Measurements from ENCODE around the gene GPR27.

GPR27 gene, protein sequence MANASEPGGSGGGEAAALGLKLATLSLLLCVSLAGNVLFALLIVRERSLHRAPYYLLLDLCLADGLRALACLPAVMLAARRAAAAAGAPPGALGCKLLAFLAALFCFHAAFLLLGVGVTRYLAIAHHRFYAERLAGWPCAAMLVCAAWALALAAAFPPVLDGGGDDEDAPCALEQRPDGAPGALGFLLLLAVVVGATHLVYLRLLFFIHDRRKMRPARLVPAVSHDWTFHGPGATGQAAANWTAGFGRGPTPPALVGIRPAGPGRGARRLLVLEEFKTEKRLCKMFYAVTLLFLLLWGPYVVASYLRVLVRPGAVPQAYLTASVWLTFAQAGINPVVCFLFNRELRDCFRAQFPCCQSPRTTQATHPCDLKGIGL

DNA sequence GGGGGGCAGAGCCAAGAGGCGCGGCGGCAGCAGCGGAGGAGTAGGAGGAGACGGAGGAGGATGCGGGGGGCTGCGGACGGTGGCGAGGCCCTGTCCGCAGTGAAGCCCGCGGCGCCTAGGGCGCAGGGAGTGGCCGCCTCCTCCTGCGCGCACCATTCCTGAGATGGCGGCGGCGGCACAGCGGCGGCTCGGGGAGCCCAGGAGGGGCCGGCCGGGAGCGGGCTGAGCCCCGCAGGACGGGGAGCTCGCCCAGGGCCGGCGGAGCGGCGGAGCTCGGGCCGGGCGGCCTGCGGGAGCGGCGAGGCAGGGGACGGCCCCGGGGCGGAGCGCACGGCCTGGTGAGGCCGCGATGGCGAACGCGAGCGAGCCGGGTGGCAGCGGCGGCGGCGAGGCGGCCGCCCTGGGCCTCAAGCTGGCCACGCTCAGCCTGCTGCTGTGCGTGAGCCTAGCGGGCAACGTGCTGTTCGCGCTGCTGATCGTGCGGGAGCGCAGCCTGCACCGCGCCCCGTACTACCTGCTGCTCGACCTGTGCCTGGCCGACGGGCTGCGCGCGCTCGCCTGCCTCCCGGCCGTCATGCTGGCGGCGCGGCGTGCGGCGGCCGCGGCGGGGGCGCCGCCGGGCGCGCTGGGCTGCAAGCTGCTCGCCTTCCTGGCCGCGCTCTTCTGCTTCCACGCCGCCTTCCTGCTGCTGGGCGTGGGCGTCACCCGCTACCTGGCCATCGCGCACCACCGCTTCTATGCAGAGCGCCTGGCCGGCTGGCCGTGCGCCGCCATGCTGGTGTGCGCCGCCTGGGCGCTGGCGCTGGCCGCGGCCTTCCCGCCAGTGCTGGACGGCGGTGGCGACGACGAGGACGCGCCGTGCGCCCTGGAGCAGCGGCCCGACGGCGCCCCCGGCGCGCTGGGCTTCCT, at the start of gene GPR27:
GPR27 (plus strand) TSS at position 155 of the 909 bp plus-strand sequence; CDS start at position 350, 195 bp downstream.
- H3K36me3 Mint-ChIP-seq (ENCODE audit: low read depth): peaks cover 13% of the 10 kb centered on the region
- intact Hi-C loops (cut with micrococcal nuclease): no loop called here
- peak within 1 kb of the TSS; percentile 74 for H3K4me3 Mint-ChIP-seq
- no peaks in the 10 kb centered on the region for H3K9me3 Mint-ChIP-seq
- peaks cover 43% of the 10 kb centered on the region for H3K4me1 Mint-ChIP-seq (ENCODE audit: low read depth)
- peaks cover 22% of the 10 kb centered on the region for H3K27me3 Mint-ChIP-seq
- H3K27ac Mint-ChIP-seq: peak within 1 kb of the TSS; percentile 66

DNA sequence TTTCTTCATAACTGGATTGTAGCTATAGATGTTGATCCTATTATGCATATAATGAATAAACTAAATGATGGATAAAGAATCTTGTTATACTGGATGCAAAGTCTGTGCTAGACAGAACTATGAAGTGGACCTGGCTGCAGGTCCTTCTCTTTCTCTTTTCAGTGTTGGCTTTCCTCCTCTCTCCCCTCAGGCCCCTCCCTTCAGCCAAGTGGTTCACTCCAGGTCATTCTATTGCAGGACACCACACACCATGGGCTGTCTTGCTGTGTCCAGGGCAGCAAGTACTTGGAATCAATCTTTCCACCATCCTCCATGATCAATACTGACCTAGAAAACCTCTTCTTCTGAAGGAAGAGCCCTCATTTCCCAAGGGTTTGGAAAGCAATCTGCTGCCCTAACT, 48.7 kb upstream of the GPR27 start:
- no peak overlapping the region for H3K27ac Mint-ChIP-seq

DNA sequence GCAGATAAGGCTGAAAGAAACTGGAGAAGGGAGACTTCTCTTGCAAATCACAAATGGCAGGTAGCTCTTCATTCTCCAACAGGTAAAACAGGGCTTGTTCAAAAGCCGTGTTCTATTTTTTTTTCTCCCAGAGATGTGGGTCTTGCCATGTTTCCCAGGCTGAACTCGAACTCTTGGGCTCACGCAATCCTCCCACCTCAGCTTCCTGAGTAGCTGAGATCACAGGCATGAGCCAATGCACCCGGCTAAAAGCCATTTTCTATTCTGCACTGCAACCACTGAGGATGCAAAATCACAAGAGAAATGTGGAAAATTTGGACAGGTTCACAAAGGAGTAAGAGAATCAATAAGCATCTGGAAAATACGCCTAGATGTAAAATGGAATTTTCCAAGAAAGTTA, 48.0 kb upstream of the GPR27 start:
- intact Hi-C loops (cut with micrococcal nuclease): no loop called here
- Mint-ChIP-seq H3K36me3 (ENCODE audit: low read depth) (peaks cover 45% of the 10 kb centered on the region), H3K4me3 (no peak overlapping the region), H3K27ac (no peak overlapping the region), H3K9me3 (no peaks in the 10 kb centered on the region), H3K4me1 (ENCODE audit: low read depth) (peaks cover 31% of the 10 kb centered on the region), H3K27me3 (no peaks in the 10 kb centered on the region)

More for the DNA sequence above, 48.7 kb upstream of the GPR27 start:
- no peak overlapping the region for H3K4me3 Mint-ChIP-seq
- H3K4me1 Mint-ChIP-seq (ENCODE audit: low read depth): peaks cover 31% of the 10 kb centered on the region
- H3K36me3 Mint-ChIP-seq (ENCODE audit: low read depth): peaks cover 41% of the 10 kb centered on the region
- no peaks in the 10 kb centered on the region for H3K9me3 Mint-ChIP-seq
- intact Hi-C loops (cut with micrococcal nuclease): no loop called here
- no peaks in the 10 kb centered on the region for H3K27me3 Mint-ChIP-seq

DNA sequence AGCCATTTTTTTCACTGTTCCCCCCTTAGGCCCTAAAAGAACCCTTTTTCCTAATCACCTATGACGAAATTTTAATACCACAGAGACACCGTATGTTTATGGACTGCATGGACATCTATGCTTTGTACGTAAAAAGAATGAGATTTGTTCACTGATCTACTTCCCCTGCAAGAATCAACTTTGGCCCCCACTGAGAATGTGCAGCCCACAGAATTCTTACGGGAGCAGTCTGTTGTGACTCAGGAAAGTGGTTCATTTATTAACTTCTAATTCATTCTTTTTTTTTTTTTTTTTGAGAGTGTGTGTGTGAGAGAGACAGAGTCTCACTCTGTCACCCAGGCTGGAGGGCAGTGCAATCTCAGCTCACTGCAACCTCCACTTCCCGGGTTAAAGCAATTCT, 46.1 kb upstream of the GPR27 start:
- peaks cover 38% of the 10 kb centered on the region for H3K36me3 Mint-ChIP-seq (ENCODE audit: low read depth)
- no peak overlapping the region for H3K4me3 Mint-ChIP-seq
- no peaks in the 10 kb centered on the region for H3K9me3 Mint-ChIP-seq
- intact Hi-C loops (cut with micrococcal nuclease): no loop called here
- no peaks in the 10 kb centered on the region for H3K27me3 Mint-ChIP-seq
- H3K27ac Mint-ChIP-seq: no peak overlapping the region
- peaks cover 23% of the 10 kb centered on the region for H3K4me1 Mint-ChIP-seq (ENCODE audit: low read depth)

DNA sequence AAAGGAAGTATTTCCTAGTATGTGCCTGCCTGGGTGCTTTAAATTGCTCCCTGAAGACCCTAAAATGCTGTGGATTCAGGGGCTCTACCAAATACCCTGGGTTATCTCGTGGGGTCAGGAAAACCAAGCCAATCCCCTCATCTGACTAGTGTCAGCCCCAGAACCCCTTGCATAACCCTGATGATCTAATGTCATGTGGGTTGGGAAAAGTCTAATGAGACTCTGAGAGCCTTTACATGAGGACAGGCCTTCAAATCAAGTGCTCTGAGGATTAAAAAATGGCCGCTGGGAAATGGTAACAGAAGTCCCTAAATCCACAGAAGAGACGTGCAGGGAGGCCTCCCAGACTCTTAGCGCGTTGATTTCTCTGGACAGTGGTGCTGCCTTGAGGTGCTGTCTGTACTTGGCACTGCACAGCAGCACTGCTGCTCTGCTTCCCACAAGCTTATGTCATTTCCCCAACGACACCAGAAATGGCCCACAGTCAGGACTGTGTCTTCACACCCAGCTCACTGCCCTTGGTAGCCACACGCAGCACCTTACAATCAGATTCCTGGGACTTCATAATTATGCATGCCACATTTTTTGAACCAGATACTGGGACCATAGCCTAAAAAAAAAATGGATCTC, 45.1 kb upstream of the GPR27 start:
- no peaks in the 10 kb centered on the region for H3K9me3 Mint-ChIP-seq
- H3K36me3 Mint-ChIP-seq (ENCODE audit: low read depth): peaks cover 38% of the 10 kb centered on the region
- H3K4me1 Mint-ChIP-seq (ENCODE audit: low read depth): peaks cover 27% of the 10 kb centered on the region

DNA sequence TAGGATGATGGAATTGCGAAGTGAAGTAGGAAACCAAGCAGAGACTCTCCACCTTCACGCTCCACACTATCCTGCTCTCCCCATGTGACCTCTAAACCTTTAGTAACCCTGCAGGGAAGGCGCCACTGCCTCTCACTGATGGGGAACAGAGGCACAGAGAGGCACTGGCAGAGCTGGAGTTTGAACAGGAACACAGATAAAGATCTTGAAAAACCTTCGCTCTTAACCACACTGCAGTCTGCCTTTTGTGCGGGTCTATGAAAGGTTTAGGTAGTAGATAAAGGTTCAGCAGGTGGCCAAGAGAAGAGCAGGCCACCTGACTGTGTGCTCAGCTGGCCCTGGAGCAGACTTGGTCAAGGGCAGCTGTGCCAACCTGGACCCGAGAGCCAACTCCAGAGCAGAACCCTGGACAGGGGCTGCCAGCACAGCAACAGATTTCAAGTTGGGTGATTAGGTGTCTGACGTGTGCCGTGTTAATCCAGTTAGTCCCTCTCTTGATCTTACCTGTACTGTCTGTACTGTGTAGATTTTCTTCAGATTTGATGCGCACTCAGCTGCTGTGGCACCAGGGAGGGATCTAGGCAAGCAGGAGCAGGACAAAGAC, 43.6 kb upstream of the GPR27 start:
- no peak overlapping the region for H3K27ac Mint-ChIP-seq
- intact Hi-C loops (cut with micrococcal nuclease): loop anchor here (5.0 kb wide), 1 partner anchor 1112 kb away; no protein-coding TSS in a partner anchor
- H3K4me3 Mint-ChIP-seq: no peak overlapping the region
- no peaks in the 10 kb centered on the region for H3K27me3 Mint-ChIP-seq
- peaks cover 32% of the 10 kb centered on the region for H3K36me3 Mint-ChIP-seq (ENCODE audit: low read depth)
- peaks cover 22% of the 10 kb centered on the region for H3K4me1 Mint-ChIP-seq (ENCODE audit: low read depth)
- H3K9me3 Mint-ChIP-seq: no peaks in the 10 kb centered on the region

More for the DNA sequence above, 45.1 kb upstream of the GPR27 start:
- Mint-ChIP-seq H3K27ac (peak overlapping the region; percentile 27), H3K27me3 (no peaks in the 10 kb centered on the region), H3K4me3 (no peak overlapping the region)
- intact Hi-C loops (cut with micrococcal nuclease): no loop called here

DNA sequence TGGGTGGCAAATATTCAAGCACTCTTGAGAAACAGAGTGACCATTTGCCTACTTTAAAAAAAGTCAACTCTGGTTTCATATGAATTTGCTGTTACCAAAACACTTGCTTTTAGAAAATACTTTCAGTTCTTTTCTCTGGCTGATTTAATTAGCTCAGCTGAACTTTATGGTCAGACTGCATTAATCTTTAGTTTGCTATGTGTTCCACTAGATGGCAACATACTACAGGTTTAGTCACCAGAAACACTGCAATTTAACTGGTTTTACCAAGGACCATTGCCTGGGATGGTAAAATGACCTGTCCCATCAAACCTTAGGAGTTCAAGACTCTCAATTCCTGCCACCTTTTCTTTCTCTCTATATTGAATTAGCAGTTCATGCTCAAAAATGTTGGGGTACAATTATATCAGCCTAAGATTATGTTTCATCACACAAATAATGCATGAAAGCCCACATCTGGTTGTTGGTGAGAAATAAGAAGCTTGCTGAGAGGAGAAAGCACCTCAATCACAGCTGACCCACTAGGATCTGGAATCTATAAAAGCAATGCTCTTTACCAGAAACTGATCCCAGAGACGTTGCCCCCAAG, 42.7 kb upstream of the GPR27 start:
- H3K9me3 Mint-ChIP-seq: no peaks in the 10 kb centered on the region
- intact Hi-C loops (cut with micrococcal nuclease): loop anchor here (1.0 to 5.0 kb wide), 2 partner anchors 148 to 1111 kb away; no protein-coding TSS in a partner anchor
- H3K4me3 Mint-ChIP-seq: no peak overlapping the region
- H3K4me1 Mint-ChIP-seq (ENCODE audit: low read depth): peaks cover 24% of the 10 kb centered on the region
- peaks cover 26% of the 10 kb centered on the region for H3K36me3 Mint-ChIP-seq (ENCODE audit: low read depth)
- no peaks in the 10 kb centered on the region for H3K27me3 Mint-ChIP-seq
- no peak overlapping the region for H3K27ac Mint-ChIP-seq

DNA sequence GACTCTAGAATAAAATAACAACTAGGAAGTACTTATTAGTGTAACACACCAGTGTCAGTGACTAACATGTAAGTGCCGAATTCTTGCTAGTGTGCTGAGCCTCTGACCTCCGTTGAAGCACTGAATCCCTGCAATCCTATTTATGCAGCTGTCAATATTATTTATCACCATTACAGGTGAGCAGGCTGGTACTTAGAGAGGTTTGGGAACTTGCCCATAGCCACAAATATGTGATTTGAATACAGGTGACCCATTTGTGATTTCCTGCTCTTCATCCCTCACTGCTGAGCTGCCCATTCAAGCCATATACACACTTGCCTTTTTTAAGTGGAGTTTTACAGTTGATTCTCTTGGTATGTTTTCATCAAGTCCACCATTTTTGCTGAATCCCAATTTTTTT, 40.6 kb upstream of the GPR27 start:
- no peaks in the 10 kb centered on the region for H3K27me3 Mint-ChIP-seq
- H3K9me3 Mint-ChIP-seq: no peaks in the 10 kb centered on the region
- no peak overlapping the region for H3K27ac Mint-ChIP-seq
- H3K36me3 Mint-ChIP-seq (ENCODE audit: low read depth): peaks cover 22% of the 10 kb centered on the region
- H3K4me1 Mint-ChIP-seq (ENCODE audit: low read depth): peaks cover 24% of the 10 kb centered on the region
- intact Hi-C loops (cut with micrococcal nuclease): loop anchor here (5.0 kb wide), 1 partner anchor 1109 kb away; no protein-coding TSS in a partner anchor
- H3K4me3 Mint-ChIP-seq: no peak overlapping the region

DNA sequence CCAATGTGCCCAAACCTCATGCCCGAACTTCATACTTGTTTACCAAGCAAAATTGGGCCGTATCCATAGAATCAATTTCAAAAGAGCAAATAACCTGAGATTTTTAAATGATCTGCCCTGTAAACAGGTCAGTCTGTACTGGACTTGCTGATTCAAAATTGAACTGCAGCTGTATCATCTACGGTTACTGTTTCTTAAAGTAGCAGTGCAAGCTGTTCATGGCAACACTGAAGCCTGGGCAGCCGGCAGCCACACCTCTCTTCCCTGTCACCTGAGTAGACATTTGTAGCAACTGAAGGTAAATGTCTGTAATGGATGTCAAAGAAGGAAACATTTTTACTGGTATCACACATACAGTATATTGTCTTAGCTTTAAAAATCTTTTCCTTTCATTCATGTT, 39.1 kb upstream of the GPR27 start:
- Mint-ChIP-seq H3K4me3 (no peak overlapping the region), H3K36me3 (ENCODE audit: low read depth) (peaks cover 13% of the 10 kb centered on the region), H3K9me3 (no peaks in the 10 kb centered on the region), H3K4me1 (ENCODE audit: low read depth) (peaks cover 29% of the 10 kb centered on the region), H3K27me3 (no peaks in the 10 kb centered on the region), H3K27ac (no peak overlapping the region)
- intact Hi-C loops (cut with micrococcal nuclease): loop anchor here (5.0 kb wide), 1 partner anchor 1108 kb away; no protein-coding TSS in a partner anchor

DNA sequence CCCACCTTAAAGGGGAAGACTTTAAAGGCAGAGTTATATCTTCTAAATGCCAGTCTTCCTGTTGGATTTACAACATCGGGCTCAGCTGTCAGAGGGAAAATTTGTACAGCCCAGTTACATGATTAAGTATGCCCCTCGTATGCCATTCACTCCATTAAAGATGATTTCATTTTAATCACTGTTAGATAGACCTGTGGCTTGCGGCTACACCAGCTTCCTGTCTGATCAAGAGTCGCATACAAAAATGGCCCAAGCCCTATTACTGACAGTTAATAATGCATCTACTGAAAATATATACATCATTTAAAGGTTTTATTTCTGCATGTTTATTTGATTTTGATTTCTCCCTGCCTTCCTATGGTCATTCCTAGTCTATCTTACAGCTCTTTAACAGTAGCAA, 35.6 kb upstream of the GPR27 start:
- intact Hi-C loops (cut with micrococcal nuclease): no loop called here
- Mint-ChIP-seq H3K4me3 (no peak overlapping the region), H3K9me3 (no peaks in the 10 kb centered on the region), H3K4me1 (ENCODE audit: low read depth) (peaks cover 57% of the 10 kb centered on the region), H3K27ac (no peak overlapping the region), H3K27me3 (no peaks in the 10 kb centered on the region), H3K36me3 (ENCODE audit: low read depth) (peaks cover 22% of the 10 kb centered on the region)

DNA sequence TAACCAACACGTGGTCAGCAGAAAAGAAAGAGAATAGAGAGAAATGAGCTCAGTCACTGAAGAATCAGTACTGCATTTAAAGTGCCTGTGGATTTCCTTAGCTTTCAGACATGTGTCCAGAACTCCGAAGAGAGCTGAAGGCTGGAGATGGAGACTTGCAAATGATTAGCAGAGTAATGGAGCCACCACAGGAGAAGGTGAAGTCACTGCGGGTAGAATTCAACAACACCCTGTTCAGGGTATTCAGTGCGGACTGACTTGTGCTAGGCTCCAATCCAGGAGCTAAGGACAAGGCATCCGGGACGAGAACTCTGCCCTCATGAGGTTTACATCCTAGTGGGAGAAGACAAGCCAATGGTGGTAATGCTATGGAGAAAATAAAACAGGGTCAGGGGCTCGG, 32.7 kb upstream of the GPR27 start:
- Mint-ChIP-seq H3K4me1 (ENCODE audit: low read depth) (peaks cover 63% of the 10 kb centered on the region), H3K9me3 (no peaks in the 10 kb centered on the region), H3K27me3 (peaks cover 2% of the 10 kb centered on the region), H3K36me3 (ENCODE audit: low read depth) (peaks cover 22% of the 10 kb centered on the region), H3K4me3 (no peak overlapping the region), H3K27ac (peak overlapping the region; percentile 78)
- intact Hi-C loops (cut with micrococcal nuclease): loop anchor here (10.0 kb wide), 1 partner anchor 64 kb away; the partner anchor contains the start of gene PROK2

DNA sequence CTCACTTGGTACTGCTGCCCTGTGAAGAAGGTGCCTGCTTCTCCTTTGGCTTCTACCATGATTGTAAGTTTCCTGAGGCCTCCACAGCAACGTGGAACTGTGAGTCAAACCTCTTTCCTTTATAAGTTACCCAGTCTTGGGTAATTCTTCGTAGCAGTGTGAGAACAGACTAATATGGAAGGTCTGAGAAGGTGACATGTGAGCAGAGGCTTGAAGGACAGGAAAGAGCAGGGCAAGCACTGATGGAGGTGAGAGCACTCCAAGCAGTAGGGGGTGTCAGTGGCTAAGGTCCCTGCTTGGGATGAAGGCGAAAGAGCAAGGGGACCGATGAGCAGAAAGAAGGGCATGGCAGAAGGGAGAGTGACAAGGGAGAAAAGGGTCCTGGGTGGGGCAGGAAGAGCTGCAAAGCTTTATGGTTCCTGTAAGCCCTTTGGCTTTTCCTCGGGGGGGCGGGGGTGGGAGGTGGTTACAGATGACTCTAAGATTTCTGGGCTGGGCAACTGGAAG, 32.0 kb upstream of the GPR27 start:
- peaks cover 22% of the 10 kb centered on the region for H3K36me3 Mint-ChIP-seq (ENCODE audit: low read depth)
- peak overlapping the region; percentile 10 for H3K4me3 Mint-ChIP-seq
- intact Hi-C loops (cut with micrococcal nuclease): loop anchor here (10.0 kb wide), 1 partner anchor 63 kb away; the partner anchor contains the start of gene PROK2
- peaks cover 2% of the 10 kb centered on the region for H3K27me3 Mint-ChIP-seq
- H3K4me1 Mint-ChIP-seq (ENCODE audit: low read depth): peaks cover 70% of the 10 kb centered on the region
- H3K27ac Mint-ChIP-seq: peak overlapping the region; percentile 78
- H3K9me3 Mint-ChIP-seq: no peaks in the 10 kb centered on the region

DNA sequence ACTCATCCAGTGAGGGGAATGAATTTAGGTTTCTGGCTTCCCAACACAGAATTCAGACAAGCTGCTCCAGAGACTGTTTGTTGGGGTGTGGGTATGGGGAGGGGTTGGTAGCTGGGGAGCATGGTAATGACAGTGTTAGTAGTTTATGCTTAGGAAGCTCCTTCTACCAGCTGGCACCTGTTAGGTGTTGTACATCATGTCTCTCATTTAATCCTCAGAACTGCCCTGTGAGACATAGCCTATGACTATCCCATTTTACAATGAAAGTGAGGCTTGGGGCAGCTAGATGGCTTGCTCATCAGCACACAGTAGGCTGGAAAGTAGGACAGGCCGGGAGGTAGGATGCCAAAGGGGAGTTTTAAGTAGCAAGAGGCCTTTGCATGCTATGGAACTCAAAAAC, 31.0 kb upstream of the GPR27 start:
- Mint-ChIP-seq H3K4me3 (no peak overlapping the region), H3K9me3 (no peaks in the 10 kb centered on the region), H3K4me1 (ENCODE audit: low read depth) (peaks cover 72% of the 10 kb centered on the region), H3K27me3 (peaks cover 2% of the 10 kb centered on the region), H3K27ac (no peak overlapping the region), H3K36me3 (ENCODE audit: low read depth) (peaks cover 22% of the 10 kb centered on the region)
- intact Hi-C loops (cut with micrococcal nuclease): loop anchor here (10.0 kb wide), 1 partner anchor 62 kb away; the partner anchor contains the start of gene PROK2

All from dendritic cell treated with granulocyte-macrophage colony-stimulating factor and Interleukin-4, amounts not matched to agents 40 ng/mL and 50 ng/mL, for 4 days (primary cell).